ENCODE results near the gene COL4A6.
"Not testable (repeated sequence)": the region's sequence is repeated elsewhere in the genome, so short reads cannot be mapped to it uniquely, and the experiment has no call there.

Gene COL4A6

GRCh38 chrX:108438110-108438623 is at the start of gene COL4A6:
COL4A6 (minus strand) TSS chrX:108438422; CDS start chrX:108438196, 226 bp downstream.
- no peak for TF ChIP-seq POLR2A (IDR thresholded peaks at IDR 0.05; ENCODE audit: low read depth, low read length)
- peak; percentile 1 for DNase-seq (ENCODE audit: insufficient read length, low spot score)
- no peak for FAIRE-seq

- TF ChIP-seq POLR2A (IDR thresholded peaks at IDR 0.05; ENCODE audit: low read depth, low read length) = no peak
- FAIRE-seq = no peak
- no peak for DNase-seq (ENCODE audit: insufficient read length, low spot score)
These were observed 47.7 kb upstream of the COL4A6 start for GRCh38 chrX:108485960-108486359.

DNA sequence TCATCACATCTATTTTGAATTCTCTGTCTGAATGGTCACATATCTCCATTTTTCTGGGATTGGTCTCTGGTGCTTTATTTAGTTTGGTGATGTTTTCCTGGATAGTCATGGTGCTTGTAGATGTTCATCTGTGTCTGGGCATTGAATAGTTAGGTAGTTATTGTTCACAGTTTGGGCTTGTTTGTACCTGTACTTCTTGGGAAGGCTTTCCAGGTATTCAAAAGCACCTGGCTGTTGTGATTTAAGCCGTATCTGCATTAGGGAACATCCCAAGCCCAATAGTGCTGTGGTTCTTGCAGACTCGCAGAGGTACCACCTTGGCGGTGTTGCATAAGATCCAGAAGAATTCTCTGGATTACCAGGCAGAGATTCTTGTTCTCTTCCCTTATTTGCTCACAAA is 46.0 kb upstream of the COL4A6 start:
- FAIRE-seq (no peak), DNase-seq (ENCODE audit: insufficient read length, low spot score) (no peak)
- TF ChIP-seq POLR2A (IDR thresholded peaks at IDR 0.05; ENCODE audit: low read depth, low read length) = no peak

GRCh38 chrX:108481528-108481927 is 43.3 kb upstream of the COL4A6 start:
- not testable (repeated sequence) for DNase-seq (ENCODE audit: insufficient read length, low spot score)

GRCh38 chrX:108473979-108474378 is 35.8 kb upstream of the COL4A6 start:
- DNase-seq (ENCODE audit: insufficient read length, low spot score) (no peak), FAIRE-seq (no peak)
- TF ChIP-seq POLR2A (IDR thresholded peaks at IDR 0.05; ENCODE audit: low read depth, low read length) = no peak

More at GRCh38 chrX:108481528-108481927, 43.3 kb upstream of the COL4A6 start:
- not testable (repeated sequence) for FAIRE-seq

GRCh38 chrX:108468486-108468885 is 30.3 kb upstream of the COL4A6 start:
- FAIRE-seq (no peak), DNase-seq (ENCODE audit: insufficient read length, low spot score) (no peak)
- TF ChIP-seq POLR2A (IDR thresholded peaks at IDR 0.05; ENCODE audit: low read depth, low read length) = no peak

- TF ChIP-seq POLR2A (IDR thresholded peaks at IDR 0.05; ENCODE audit: low read depth, low read length) = no peak
- DNase-seq (ENCODE audit: insufficient read length, low spot score) = no peak
- FAIRE-seq = no peak
These were observed 26.4 kb upstream of the COL4A6 start for GRCh38 chrX:108464604-108465003.

GRCh38 chrX:108456971-108457477 is 18.8 kb upstream of the COL4A6 start:
- FAIRE-seq (no peak), DNase-seq (ENCODE audit: insufficient read length, low spot score) (no peak)
- TF ChIP-seq POLR2A (IDR thresholded peaks at IDR 0.05; ENCODE audit: low read depth, low read length) = no peak

GRCh38 chrX:108453841-108454240 is 15.6 kb upstream of the COL4A6 start:
- TF ChIP-seq POLR2A (IDR thresholded peaks at IDR 0.05; ENCODE audit: low read depth, low read length) = no peak
- FAIRE-seq (no peak), DNase-seq (ENCODE audit: insufficient read length, low spot score) (no peak)

- DNase-seq (ENCODE audit: insufficient read length, low spot score) (no peak), FAIRE-seq (no peak)
- no peak for TF ChIP-seq POLR2A (IDR thresholded peaks at IDR 0.05; ENCODE audit: low read depth, low read length)
These were observed 9.1 kb upstream of the COL4A6 start for GRCh38 chrX:108447303-108447702.

GRCh38 chrX:108442901-108443464 is 4.8 kb upstream of the COL4A6 start:
- TF ChIP-seq POLR2A (IDR thresholded peaks at IDR 0.05; ENCODE audit: low read depth, low read length) = no peak
- DNase-seq (ENCODE audit: insufficient read length, low spot score) = no peak
- FAIRE-seq = no peak

DNA sequence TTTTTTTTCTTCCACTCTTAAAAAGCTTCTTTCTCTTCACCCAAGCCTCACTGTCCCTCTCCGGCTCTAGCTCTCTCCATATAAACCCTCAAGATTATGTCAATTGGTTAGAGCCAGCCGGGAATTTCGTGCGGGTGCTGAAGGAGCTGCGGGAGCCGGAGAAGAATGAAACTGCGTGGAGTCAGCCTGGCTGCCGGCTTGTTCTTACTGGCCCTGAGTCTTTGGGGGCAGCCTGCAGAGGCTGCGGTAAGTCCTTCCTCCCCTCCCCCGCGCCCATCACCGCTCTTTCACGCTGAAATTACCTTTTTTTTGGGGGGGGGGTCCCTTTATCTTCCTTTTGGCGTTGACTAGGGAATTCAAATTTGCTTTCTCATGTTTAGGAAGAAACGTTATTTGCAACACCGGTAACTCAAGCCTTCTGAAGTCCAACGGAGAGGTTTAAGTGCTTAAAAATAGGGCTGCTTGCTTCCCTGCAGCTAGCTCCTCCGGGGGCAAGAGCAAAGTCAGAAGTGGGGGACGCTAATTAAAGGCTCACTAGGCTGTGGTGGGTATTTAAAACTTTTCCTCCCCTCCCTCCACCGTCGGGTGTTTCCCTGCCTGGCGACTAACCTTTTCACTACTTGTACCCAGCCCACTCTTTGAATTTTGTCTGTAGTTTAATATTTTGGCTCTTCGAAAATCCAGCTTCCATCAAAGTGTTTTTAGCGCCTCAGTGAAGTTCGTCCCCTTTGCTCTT is 1.9 kb upstream of the COL4A6 start:
- FAIRE-seq (no peak), DNase-seq (ENCODE audit: insufficient read length, low spot score) (peak; percentile 3)
- no peak for TF ChIP-seq POLR2A (IDR thresholded peaks at IDR 0.05; ENCODE audit: low read depth, low read length)

- peak; percentile 43 for FAIRE-seq
These were observed 1.3 kb upstream of the COL4A6 start, which contains the start of gene COL4A5 for GRCh38 chrX:108439426-108439942. COL4A5 (plus strand) TSS chrX:108439838; CDS start chrX:108440126, 288 bp downstream.

GRCh38 chrX:108437349-108438109 is 693 bp downstream of the COL4A6 start:
- no peak for FAIRE-seq
- DNase-seq (ENCODE audit: insufficient read length, low spot score) = no peak
- no peak for TF ChIP-seq POLR2A (IDR thresholded peaks at IDR 0.05; ENCODE audit: low read depth, low read length)

More at GRCh38 chrX:108439426-108439942, 1.3 kb upstream of the COL4A6 start, which contains the start of gene COL4A5:
- peak; percentile 44 for DNase-seq (ENCODE audit: insufficient read length, low spot score)
- no peak for TF ChIP-seq POLR2A (IDR thresholded peaks at IDR 0.05; ENCODE audit: low read depth, low read length)
